GM12878 (cell line): ENCODE measurements around the gene C19orf33. TPM values are rescaled to one million over a fixed set of nuclear protein-coding genes. Genes with fewer than 3 reads are reported as not detected.
A peak's percentile ranks its signal among the peaks of the same experiment; 100 is the strongest.

Source experiments
- ATAC-seq: fragments of 200-7000 bp; cut with Tn5 transposase; 3 replicates; pipeline ENCODE4 v1.9.1; 2020; ENCODE audit warnings: mild to moderate bottlenecking, moderate library complexity
- BruUV-seq: library from RNA; stranded (reverse); fragments of 400-500 nt; replicated peaks from 2 replicates; lab custom pipeline; 2021; lab: Mats Ljungman, UMichigan
- CTCF ChIA-PET: fragments of 300-600 bp; sonication (Branson Sonifier 250); formaldehyde crosslinking; extraction: SDS; loops from one replicate; lab custom pipeline; 2021; ENCODE audit warnings: inconsistent platforms; lab: Yijun Ruan, JAX
- POLR2A ChIA-PET: fragments of 350-600 bp; formaldehyde crosslinking; extraction: SDS; loops from one replicate; lab custom pipeline; 2021; ENCODE audit warnings: inconsistent platforms; lab: Charles Lee
- RAD21 ChIA-PET: fragments of 300-600 bp; sonication (Branson Sonifier 250); formaldehyde crosslinking; loops from one replicate; lab custom pipeline; 2023; ENCODE audit warnings: antibody characterized with exemption; ENCODE audit not compliant: unreplicated experiment; lab: Charles Lee
- SMC1A ChIA-PET: fragments of 300-600 bp; sonication (Branson Sonifier 250); formaldehyde crosslinking; loops from one replicate; lab custom pipeline; 2023; ENCODE audit not compliant: unreplicated experiment, uncharacterized antibody; lab: Charles Lee
- DNase-seq: peaks from one replicate; pipeline ENCODE4 v3.0.0-alpha.2; 2011; ENCODE audit warnings: low read depth, low spot score
- FAIRE-seq: peaks from 3 replicates; lab custom pipeline; 2011; peaks lifted over from hg19 to GRCh38; lab: Jason Lieb, UNC
- H2AFZ ChIP-seq: 2 replicates; pipeline ENCODE4 v1.6.0; 2011; ENCODE audit warnings: low read depth, low read length, control low read depth; ENCODE audit not compliant: control insufficient read depth
- H3K27ac ChIP-seq: 2 replicates; pipeline ENCODE4 v1.5.1; 2011; ENCODE audit warnings: control low read depth; ENCODE audit not compliant: control insufficient read depth, insufficient read depth
- H3K27me3 ChIP-seq, 2 experiments: replicated peaks in 1 of 2; 2 replicates each; pipeline versions ENCODE4 v1.6.0 to v1.6.1; 2011; ENCODE audit warnings: low read length in 1 of 2; ENCODE audit not compliant: control insufficient read depth in 2 of 2, insufficient read depth in 2 of 2
- H3K36me3 ChIP-seq, 2 experiments: 2 replicates each; pipeline ENCODE4 v1.5.1; 2011; ENCODE audit warnings: low read length in 1 of 2; ENCODE audit not compliant: control insufficient read depth in 2 of 2, insufficient read depth in 2 of 2
- H3K4me1 ChIP-seq: 2 replicates; pipeline ENCODE4 v1.6.1; 2011; ENCODE audit warnings: mild to moderate bottlenecking, low read length, moderate library complexity, mixed read lengths; ENCODE audit not compliant: control insufficient read depth, insufficient read depth
- H3K4me2 ChIP-seq: 2 replicates; pipeline ENCODE4 v1.6.0; 2011; ENCODE audit warnings: control low read depth; ENCODE audit not compliant: control insufficient read depth, insufficient read depth
- H3K4me3 ChIP-seq: fragments of 200-600 bp; sonication (generic); 2 replicates; pipeline ENCODE4 v1.5.1; 2016
- H3K79me2 ChIP-seq: 2 replicates; pipeline ENCODE4 v1.6.0; 2011; ENCODE audit warnings: low read length; ENCODE audit not compliant: control insufficient read depth, insufficient read depth
- H3K9ac ChIP-seq: 2 replicates; pipeline ENCODE4 v1.8.0; 2011; ENCODE audit warnings: low read length, control low read depth, mixed read lengths; ENCODE audit not compliant: control insufficient read depth, insufficient read depth
- H3K9me3 ChIP-seq: replicated peaks from 3 replicates; pipeline ENCODE4 v1.5.1; 2011; ENCODE audit warnings: mild to moderate bottlenecking, low read length; ENCODE audit not compliant: control insufficient read depth, insufficient read depth
- H4K20me1 ChIP-seq: 2 replicates; pipeline ENCODE4 v1.6.0; 2011; ENCODE audit not compliant: control insufficient read depth, insufficient read depth
- CHD2 ChIP-seq: IDR thresholded peaks from 2 replicates; pipeline ENCODE4 v1.6.1; 2011; ENCODE audit warnings: low read depth, low read length, improper control_type of control experiment, borderline replicate concordance
- DPF2 ChIP-seq: fragments of 450-650 bp; IDR thresholded peaks from 2 replicates; pipeline ENCODE4 v1.6.1; 2017; ENCODE audit warnings: mild to moderate bottlenecking
- GATAD2B ChIP-seq: fragments of 450-650 bp; conservative IDR thresholded peaks from 2 replicates; pipeline ENCODE4 v1.6.1; 2017; ENCODE audit warnings: low read depth, mild to moderate bottlenecking, moderate library complexity
- HDAC6 ChIP-seq: fragments of 200-600 bp; sonication (generic); IDR thresholded peaks from one replicate; pipeline ENCODE4 v1.8.0; 2017; ENCODE audit warnings: antibody characterized with exemption; ENCODE audit not compliant: unreplicated experiment
- NBN ChIP-seq: fragments of 450-650 bp; IDR thresholded peaks from 2 replicates; pipeline ENCODE4 v1.6.1; 2016
- POLR2A ChIP-seq: IDR thresholded peaks from 2 replicates; pipeline ENCODE4 v1.6.1; 2011; ENCODE audit warnings: low read depth, mild to moderate bottlenecking, low read length
- WGBS: methylation state at CpG from one replicate; pipeline ENCODE4 v1.1.6; 2016; ENCODE audit warnings: low lambda C conversion rate; ENCODE audit not compliant: insufficient replicate concordance, insufficient coverage; ENCODE audit errors: missing lambda C conversion rate; 5-methylcytosine and 5-hydroxymethylcytosine counted together
- in situ Hi-C: fragments of 300-500 bp; cut with MboI; formaldehyde crosslinking; loops from 9 replicates; pipeline ENCODE4 v1.14.3; 2018; ENCODE audit warnings: mixed read lengths
- intact Hi-C: fragments of 100-400 bp; cut with micrococcal nuclease; formaldehyde crosslinking; loops from one replicate; pipeline ENCODE4 v1.14.2; 2022; ENCODE audit not compliant: unreplicated experiment
- polyA plus RNA-seq, 11 experiments: library from polyadenylated mRNA; depleted of rRNA in 4 of 11; unstranded in 6 of 11; stranded (reverse) in 5 of 11; fragments of >200 nt; fragmentation: Nextera tagmentation in 4 of 11; fragmentation: Illumina TruSeq in 1 of 11; extraction: Ambion mirVana in 4 of 11; extraction: Trizol in 1 of 11; gene quantifications; 1 replicate in 1 of 11; 2 replicates in 10 of 11; pipeline versions ENCODE4 v1.2.1 to v1.2.3, GENCODE V29; 2011 to 2016; ENCODE audit warnings: inconsistent platforms in 2 of 11, missing spikeins in 2 of 11, low read depth in 1 of 11
- total RNA-seq, 4 experiments: library from RNA; depleted of rRNA in 3 of 4; stranded (reverse); fragments of >200 nt in 3 of 4; fragmentation: Illumina TruSeq in 1 of 4; extraction: Trizol in 1 of 4; gene quantifications; 2 replicates each; pipeline versions ENCODE4 v1.2.1 to v1.2.3, GENCODE V29; 2013 to 2021
- TF ChIP-seq, protein P1 (sequence below): fragments of 450-650 bp; IDR thresholded peaks from 2 replicates; pipeline ENCODE4 v1.6.1; 2017; ENCODE audit warnings: antibody characterized with exemption, mild to moderate bottlenecking, moderate library complexity

Gene C19orf33
- total and polyA plus RNA-seq, 10 of the 15 experiments (the other 5 are each of a cell fraction or from before 2014, with no cell fraction given) = 0.28 to 0.45 TPM; not detected in 8

DNA sequence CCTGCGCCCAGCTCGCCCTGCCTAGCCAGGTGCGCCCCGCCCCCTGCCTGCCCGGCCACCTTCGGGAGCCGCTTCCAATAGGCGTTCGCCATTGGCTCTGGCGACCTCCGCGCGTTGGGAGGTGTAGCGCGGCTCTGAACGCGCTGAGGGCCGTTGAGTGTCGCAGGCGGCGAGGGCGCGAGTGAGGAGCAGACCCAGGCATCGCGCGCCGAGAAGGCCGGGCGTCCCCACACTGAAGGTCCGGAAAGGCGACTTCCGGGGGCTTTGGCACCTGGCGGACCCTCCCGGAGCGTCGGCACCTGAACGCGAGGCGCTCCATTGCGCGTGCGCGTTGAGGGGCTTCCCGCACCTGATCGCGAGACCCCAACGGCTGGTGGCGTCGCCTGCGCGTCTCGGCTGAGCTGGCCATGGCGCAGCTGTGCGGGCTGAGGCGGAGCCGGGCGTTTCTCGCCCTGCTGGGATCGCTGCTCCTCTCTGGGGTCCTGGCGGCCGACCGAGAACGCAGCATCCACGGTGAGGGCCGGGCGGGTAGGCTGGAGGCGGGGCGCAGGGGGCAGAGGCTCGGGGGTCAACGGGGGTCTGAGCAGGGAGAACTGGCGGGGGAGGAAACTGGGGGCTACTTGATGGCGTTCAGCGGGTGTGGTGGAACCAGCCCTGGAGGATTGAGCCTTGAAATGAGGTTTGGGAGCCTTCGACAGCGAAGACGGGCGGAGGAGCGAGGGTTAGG, 39.4 kb upstream of the C19orf33 start, which contains the start of gene SPINT2:
Gene SPINT2 (plus strand): TSS at position 88 of the 727 bp plus-strand sequence. CDS start 320 bp downstream, at position 408.
- DNase-seq (no peak), ATAC-seq (peak; percentile 49; the same call in 2 of the 3 replicates), FAIRE-seq (no peak)
- no peaks in the 10 kb centered on the region for H4K20me1 ChIP-seq
- H3K9me3 ChIP-seq = no peaks in the 10 kb centered on the region
- intact Hi-C loops (no loop called here), in situ Hi-C loops (no loop called here)
- H3K79me2 ChIP-seq = no peaks in the 10 kb centered on the region
- H3K27me3 ChIP-seq = peaks cover 0 to 2% of the 10 kb centered on the region in 2 experiments; a peak in 2 of 4 replicates
- RAD21 ChIA-PET = interaction anchor here (1.3 kb wide), 1 partner anchor 109 kb away, joined by 4 read pairs; the partner anchor contains the start of gene PSMD8
- peaks cover 9% of the 10 kb centered on the region for H3K4me1 ChIP-seq
- H3K27ac ChIP-seq = no peak within 1 kb of the TSS
- TF ChIP-seq GATAD2B (0 out of 2 replicates have a peak, but pooled peaks have one; percentile 22), HDAC6 (peak; percentile 63), NBN (no peak), POLR2A (peak; percentile 64), CHD2 (0 out of 2 replicates have a peak, but pooled peaks have one; percentile 29), DPF2 (peak; percentile 53)
- TF ChIP-seq, protein P1, sequence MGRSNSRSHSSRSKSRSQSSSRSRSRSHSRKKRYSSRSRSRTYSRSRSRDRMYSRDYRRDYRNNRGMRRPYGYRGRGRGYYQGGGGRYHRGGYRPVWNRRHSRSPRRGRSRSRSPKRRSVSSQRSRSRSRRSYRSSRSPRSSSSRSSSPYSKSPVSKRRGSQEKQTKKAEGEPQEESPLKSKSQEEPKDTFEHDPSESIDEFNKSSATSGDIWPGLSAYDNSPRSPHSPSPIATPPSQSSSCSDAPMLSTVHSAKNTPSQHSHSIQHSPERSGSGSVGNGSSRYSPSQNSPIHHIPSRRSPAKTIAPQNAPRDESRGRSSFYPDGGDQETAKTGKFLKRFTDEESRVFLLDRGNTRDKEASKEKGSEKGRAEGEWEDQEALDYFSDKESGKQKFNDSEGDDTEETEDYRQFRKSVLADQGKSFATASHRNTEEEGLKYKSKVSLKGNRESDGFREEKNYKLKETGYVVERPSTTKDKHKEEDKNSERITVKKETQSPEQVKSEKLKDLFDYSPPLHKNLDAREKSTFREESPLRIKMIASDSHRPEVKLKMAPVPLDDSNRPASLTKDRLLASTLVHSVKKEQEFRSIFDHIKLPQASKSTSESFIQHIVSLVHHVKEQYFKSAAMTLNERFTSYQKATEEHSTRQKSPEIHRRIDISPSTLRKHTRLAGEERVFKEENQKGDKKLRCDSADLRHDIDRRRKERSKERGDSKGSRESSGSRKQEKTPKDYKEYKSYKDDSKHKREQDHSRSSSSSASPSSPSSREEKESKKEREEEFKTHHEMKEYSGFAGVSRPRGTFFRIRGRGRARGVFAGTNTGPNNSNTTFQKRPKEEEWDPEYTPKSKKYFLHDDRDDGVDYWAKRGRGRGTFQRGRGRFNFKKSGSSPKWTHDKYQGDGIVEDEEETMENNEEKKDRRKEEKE = no peak
- 13% methylated on average over 59 of the region's 78 CpGs for WGBS
- H2AFZ ChIP-seq = peak within 1 kb of the TSS; percentile 88
- POLR2A ChIA-PET = interaction anchor here (0.6 kb wide), 2 partner anchors 33 to 50 kb away, joined by 5 read pairs; no protein-coding TSS in a partner anchor
- peak within 1 kb of the TSS; percentile 48; the same call in 1 of the 2 replicates for H3K9ac ChIP-seq
- H3K4me3 ChIP-seq = peak within 1 kb of the TSS; percentile 62; the same call in 1 of the 2 replicates
- peak within 1 kb of the TSS; percentile 97 for H3K4me2 ChIP-seq
- no TSS peak for BruUV-seq
- no peaks in the 10 kb centered on the region for H3K36me3 ChIP-seq
- CTCF ChIA-PET = interaction anchor here (1.6 kb wide), 1 partner anchor 12 kb away, joined by 3 read pairs; no protein-coding TSS in a partner anchor
- SMC1A ChIA-PET = no interaction called here
